MCF 10A (cell line): ENCODE data around the gene SLC17A1. TPM values are rescaled to one million over a fixed set of nuclear protein-coding genes. Genes with fewer than 3 reads are reported as not detected.

Source experiments
- BruUV-seq: library from RNA; stranded (reverse); fragments of 400-500 nt; replicated peaks from 2 replicates; lab custom pipeline; 2021; lab: Mats Ljungman, UMichigan
- CTCF ChIA-PET: fragments of 300-600 bp; sonication (Branson Sonifier 250); formaldehyde crosslinking; extraction: SDS; loops from one replicate; lab custom pipeline; 2021; ENCODE audit warnings: antibody characterized with exemption, inconsistent platforms; lab: Yijun Ruan, JAX
- POLR2A ChIA-PET: fragments of 300-600, 350-650 bp; sonication (Branson Sonifier 250); formaldehyde crosslinking; extraction: SDS; loops from one replicate; lab custom pipeline; 2020; ENCODE audit warnings: antibody characterized with exemption, inconsistent platforms; lab: Yijun Ruan, JAX
- DNase-seq: peaks from one replicate; pipeline ENCODE4 v3.0.0-alpha.2; 2018; ENCODE audit not compliant: unreplicated experiment
- H3K27ac Mint-ChIP-seq: one replicate; pipeline ENCODE4 v1.8.0; 2022; ENCODE audit warnings: mild to moderate bottlenecking, low read depth, mixed read lengths; ENCODE audit not compliant: unreplicated experiment
- H3K27me3 Mint-ChIP-seq: one replicate; pipeline ENCODE4 v1.8.0; 2022; ENCODE audit warnings: mixed read lengths; ENCODE audit not compliant: insufficient read depth, unreplicated experiment
- H3K36me3 Mint-ChIP-seq: one replicate; pipeline ENCODE4 v1.8.0; 2022; ENCODE audit warnings: mild to moderate bottlenecking, moderate library complexity, mixed read lengths; ENCODE audit not compliant: insufficient read depth, unreplicated experiment
- H3K4me1 Mint-ChIP-seq: one replicate; pipeline ENCODE4 v1.8.0; 2022; ENCODE audit warnings: mixed read lengths; ENCODE audit not compliant: insufficient read depth, unreplicated experiment
- H3K4me3 Mint-ChIP-seq: one replicate; pipeline ENCODE4 v1.8.0; 2022; ENCODE audit warnings: mild to moderate bottlenecking, moderate library complexity, mixed read lengths; ENCODE audit not compliant: unreplicated experiment
- H3K9me3 Mint-ChIP-seq: one replicate; pipeline ENCODE4 v1.8.0; 2022; ENCODE audit warnings: mixed read lengths; ENCODE audit not compliant: unreplicated experiment
- CTCF ChIP-seq: fragments of 200-600 bp; IDR thresholded peaks from one replicate; pipeline ENCODE4 v1.8.0; 2022; ENCODE audit warnings: antibody characterized with exemption, mild to moderate bottlenecking; ENCODE audit not compliant: unreplicated experiment
- intact Hi-C: fragments of 100-400 bp; cut with micrococcal nuclease; formaldehyde crosslinking; loops from 2 replicates; pipeline ENCODE4 v1.14.1; 2022
- total RNA-seq: library from RNA; stranded (reverse); gene quantifications from 2 replicates; pipeline ENCODE4 v1.2.3, GENCODE V29; 2022

The SLC17A1 gene
- total RNA-seq, 1 experiment from 2014 or later = not detected

DNA sequence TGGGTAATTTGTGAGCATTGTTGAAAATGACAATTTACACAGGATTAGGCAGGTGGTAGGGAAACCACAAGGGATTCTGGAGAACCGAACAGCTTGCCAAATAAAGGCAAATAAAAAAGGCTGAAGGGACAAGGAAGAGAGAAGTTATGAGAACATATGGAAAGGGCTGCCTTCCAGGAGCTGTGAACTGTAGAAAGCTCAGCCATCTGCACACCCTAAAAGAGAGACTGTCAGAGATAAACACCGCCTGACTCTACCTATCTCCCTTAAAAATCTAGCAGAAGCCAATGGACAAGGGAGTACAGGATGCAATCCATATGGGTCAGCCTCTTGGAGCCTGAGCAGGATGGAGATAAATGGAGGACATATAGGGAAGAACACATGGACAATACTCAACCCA is 12.7 kb upstream of the SLC17A1 start:
- H3K4me1 Mint-ChIP-seq = no peaks in the 10 kb centered on the region
- peaks cover 41% of the 10 kb centered on the region for H3K27me3 Mint-ChIP-seq
- no peaks in the 10 kb centered on the region for H3K9me3 Mint-ChIP-seq
- H3K36me3 Mint-ChIP-seq = no peaks in the 10 kb centered on the region
- H3K4me3 Mint-ChIP-seq = no peak overlapping the region
- intact Hi-C loops = no loop called here
- ChIA-PET POLR2A (interaction anchor here (0.6 kb wide), 3 partner anchors 84 to 634 kb away, joined by 3 read pairs; no protein-coding TSS in a partner anchor), CTCF (no interaction called here)
- H3K27ac Mint-ChIP-seq = no peak overlapping the region
- no peak for TF ChIP-seq CTCF
- DNase-seq = no peak
- BruUV-seq = no TSS peak

DNA sequence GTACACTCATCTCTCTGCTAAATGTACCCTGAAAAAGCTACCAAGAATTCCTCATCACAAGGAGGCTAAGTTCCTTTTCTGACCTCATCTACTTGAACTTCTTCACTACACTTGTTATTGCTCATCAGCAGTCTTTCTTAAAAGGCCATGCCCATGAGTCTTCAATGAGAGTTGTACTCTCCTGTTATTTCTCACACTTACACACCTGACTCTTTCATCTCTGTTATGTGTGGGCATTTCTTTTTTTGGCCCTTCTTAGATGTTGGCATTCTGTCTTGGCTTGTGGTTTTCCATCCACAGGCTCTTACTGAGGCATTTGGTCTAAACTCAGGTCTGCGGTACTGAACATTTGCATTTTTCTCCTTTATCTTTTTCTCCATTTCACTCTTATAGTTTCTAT is 10.7 kb upstream of the SLC17A1 start:
- TF ChIP-seq CTCF = no peak
- no peak overlapping the region for H3K4me3 Mint-ChIP-seq
- H3K9me3 Mint-ChIP-seq = no peaks in the 10 kb centered on the region
- H3K27ac Mint-ChIP-seq = no peak overlapping the region
- DNase-seq = no peak
- no peaks in the 10 kb centered on the region for H3K4me1 Mint-ChIP-seq
- H3K27me3 Mint-ChIP-seq = peaks cover 29% of the 10 kb centered on the region
- CTCF ChIA-PET = no interaction called here
- no peaks in the 10 kb centered on the region for H3K36me3 Mint-ChIP-seq
- intact Hi-C loops = no loop called here
- POLR2A ChIA-PET = no interaction called here
- BruUV-seq = no TSS peak

- POLR2A ChIA-PET = no interaction called here
- Mint-ChIP-seq H3K4me1 (no peaks in the 10 kb centered on the region), H3K4me3 (no peak overlapping the region), H3K36me3 (no peaks in the 10 kb centered on the region), H3K27ac (no peak overlapping the region), H3K27me3 (peaks cover 34% of the 10 kb centered on the region), H3K9me3 (no peaks in the 10 kb centered on the region)
- intact Hi-C loops = no loop called here
- no peak for DNase-seq
- BruUV-seq = no TSS peak
- TF ChIP-seq CTCF = no peak
- CTCF ChIA-PET = interaction anchor here (0.7 kb wide), 1 partner anchor 83 kb away, joined by 3 read pairs; no protein-coding TSS in a partner anchor
These were observed 3.8 kb upstream of the SLC17A1 start for GRCh38 chr6:25835442-25836283.

DNA sequence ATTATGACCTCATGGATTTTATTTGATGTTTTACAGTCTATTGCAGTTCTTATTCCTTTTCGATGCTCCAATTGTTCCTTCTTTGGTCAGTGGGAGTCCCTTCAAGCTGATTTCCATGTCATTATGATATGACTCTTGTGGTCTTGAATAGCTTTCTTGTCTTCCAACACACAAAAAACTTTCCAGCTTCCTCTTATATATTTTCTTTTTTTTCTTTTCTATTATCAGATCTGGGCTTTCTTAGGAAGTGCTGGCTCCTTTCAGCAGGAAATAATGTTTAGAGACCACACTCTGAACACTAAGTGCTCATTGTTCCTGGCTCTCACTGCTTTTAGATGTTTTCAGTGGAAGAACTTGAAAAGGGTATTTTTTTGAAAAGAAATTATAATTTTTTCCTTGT is 3.1 kb upstream of the SLC17A1 start:
- TF ChIP-seq CTCF = no peak
- no peaks in the 10 kb centered on the region for H3K36me3 Mint-ChIP-seq
- ChIA-PET CTCF (interaction anchor here (0.7 kb wide), 1 partner anchor 229 kb away, joined by 3 read pairs; no protein-coding TSS in a partner anchor), POLR2A (no interaction called here)
- intact Hi-C loops = no loop called here
- no peak overlapping the region for H3K4me3 Mint-ChIP-seq
- no peak for DNase-seq
- BruUV-seq = no TSS peak
- peaks cover 34% of the 10 kb centered on the region for H3K27me3 Mint-ChIP-seq
- H3K9me3 Mint-ChIP-seq = no peaks in the 10 kb centered on the region
- H3K4me1 Mint-ChIP-seq = no peaks in the 10 kb centered on the region
- no peak overlapping the region for H3K27ac Mint-ChIP-seq
